Fibroblast of gingiva (primary cell): ENCODE results near the gene RNF113B.

ENCODE experiments used
- DNase-seq: peaks from one replicate; pipeline ENCODE4 v3.0.0-alpha.2; 2011; ENCODE audit warnings: low read depth

Gene RNF113B

GRCh38 chr13:98174307-98174706 lies 2.8 kb downstream of the RNF113B start:
- peak; percentile 15 for DNase-seq

DNA sequence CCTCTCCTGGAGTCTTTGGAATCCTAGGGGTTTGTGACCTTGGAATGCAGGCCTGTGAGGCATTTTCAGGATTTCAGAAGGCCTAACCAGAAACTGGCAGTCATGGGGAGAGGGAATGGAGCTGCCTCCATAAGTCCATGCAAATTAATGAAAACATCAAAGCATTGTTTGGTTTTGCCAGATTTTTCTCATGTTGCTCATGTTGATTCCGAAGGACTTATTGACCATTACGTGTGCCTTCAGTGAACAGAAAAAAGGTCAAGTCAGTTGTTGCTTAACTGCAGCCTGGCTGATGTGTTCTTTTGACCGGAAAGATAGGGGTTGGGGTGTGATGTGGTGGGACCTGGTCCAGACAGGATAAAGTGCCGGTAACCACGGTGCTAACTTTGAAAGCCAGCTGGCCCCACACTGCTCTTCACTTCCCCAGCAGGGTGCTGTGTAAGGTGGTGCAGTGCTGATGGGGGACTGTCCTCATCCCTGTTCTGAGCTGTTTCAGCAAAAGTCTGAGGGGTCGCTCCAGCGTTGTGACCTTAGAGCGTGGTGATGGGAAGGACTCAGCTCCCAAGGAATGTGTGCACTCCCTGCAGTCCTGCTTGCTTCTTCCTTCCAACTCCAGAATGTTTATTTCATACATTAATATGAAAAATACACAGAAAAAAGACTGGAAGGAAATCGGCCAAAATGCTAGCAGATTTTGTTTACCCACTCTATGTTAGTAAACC lies 3.5 kb downstream of the RNF113B start:
- DNase-seq: peak; percentile 96

- DNase-seq: no peak
Measured at GRCh38 chr13:98172590-98173422, 4.3 kb downstream of the RNF113B start.

DNA sequence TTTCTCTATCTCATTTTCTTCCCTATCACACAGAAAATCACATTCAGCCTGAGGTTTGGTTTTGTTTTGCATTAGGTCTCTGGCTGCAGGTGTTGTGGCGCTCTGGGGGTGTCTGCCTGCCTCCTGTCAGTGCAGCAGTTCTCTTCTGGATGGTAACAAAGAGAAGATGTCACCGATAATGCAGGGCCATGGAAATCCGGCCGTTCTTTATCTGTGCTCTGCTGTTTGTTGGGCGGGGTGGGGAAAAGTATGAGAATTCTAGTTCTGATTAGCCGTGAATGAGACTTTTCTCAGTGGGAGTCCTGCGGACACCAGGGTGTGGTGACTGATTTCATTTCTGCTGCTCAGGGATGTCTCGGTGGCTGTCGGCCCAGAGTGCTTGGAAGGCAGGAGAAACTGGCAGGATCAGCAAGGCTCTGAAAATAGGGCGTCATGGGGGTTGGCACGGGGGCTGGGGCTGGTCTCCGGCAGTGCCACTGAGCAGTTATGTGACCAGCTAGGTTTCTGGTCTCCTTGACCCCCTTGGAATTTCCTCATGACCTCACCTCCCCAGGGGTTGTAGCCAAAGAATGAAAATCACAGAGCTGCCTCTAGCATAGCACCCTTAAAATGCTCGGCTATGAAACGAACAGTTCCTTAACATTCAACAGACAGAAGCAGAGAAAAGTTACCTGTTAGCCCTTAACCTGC lies 5.0 kb downstream of the RNF113B start:
- DNase-seq: peak; percentile 34

DNA sequence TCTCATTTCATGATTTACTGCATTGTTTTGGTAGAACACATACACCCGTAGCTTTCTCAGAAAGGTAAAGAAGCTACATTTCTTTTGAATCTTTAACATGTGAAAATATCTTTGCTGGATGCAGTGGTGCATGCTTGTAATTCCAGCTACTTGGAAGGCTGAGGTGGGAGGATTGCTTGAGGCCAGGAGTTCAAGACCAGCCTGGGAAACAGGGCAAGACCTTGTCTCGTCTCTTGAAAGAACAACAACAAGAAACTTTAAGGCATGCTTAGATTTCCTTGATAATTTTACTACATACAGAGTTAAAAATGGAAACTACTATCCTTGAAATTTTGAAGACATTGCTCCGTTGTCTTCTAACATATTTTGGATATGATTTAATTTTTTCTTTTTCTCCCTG lies 7.7 kb downstream of the RNF113B start:
- no peak for DNase-seq

GRCh38 chr13:98162935-98163334 lies 14.1 kb downstream of the RNF113B start:
- no peak for DNase-seq

GRCh38 chr13:98158172-98158899 lies 18.7 kb downstream of the RNF113B start:
- no peak for DNase-seq

DNA sequence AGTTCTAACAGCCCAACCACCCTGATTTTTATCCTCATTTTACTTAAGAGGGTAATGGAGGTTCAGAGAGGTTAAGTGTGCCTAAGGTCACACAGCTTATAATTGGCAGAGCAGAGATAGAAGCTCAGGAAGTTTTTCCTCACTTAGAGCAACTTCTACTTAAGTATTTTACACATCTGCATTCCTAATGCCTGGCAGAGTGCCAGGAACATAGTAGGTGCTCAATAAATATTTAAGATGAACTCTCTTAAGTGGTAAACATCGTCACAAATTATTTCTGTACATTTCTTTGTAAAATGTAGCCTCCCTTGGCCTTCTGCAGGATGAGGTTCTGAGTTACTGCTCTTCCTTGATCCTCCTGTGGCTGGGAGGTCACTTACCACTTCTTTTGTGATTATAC lies 19.5 kb downstream of the RNF113B start:
- no peak for DNase-seq

- DNase-seq: no peak
Measured at GRCh38 chr13:98157188-98157587, 19.9 kb downstream of the RNF113B start.

DNA sequence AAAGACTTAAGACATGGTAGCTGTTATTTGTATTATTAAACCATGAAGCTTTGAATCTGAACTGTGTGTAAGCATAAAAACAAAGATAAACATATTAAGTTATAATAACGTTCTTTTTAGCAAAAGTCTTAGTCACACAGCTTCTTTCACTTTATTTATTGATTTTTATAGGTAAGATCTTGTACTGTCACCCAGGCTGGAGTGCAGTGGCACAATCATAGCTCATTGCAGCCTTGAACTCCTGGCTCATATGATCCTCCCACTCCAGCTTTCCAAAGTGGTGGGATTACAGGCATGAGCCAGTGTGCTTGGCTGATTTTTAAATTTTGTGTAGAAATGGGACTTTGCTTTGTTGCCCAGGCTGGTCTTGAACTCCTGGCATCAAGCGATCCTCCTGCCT lies 20.8 kb downstream of the RNF113B start:
- DNase-seq: no peak

DNA sequence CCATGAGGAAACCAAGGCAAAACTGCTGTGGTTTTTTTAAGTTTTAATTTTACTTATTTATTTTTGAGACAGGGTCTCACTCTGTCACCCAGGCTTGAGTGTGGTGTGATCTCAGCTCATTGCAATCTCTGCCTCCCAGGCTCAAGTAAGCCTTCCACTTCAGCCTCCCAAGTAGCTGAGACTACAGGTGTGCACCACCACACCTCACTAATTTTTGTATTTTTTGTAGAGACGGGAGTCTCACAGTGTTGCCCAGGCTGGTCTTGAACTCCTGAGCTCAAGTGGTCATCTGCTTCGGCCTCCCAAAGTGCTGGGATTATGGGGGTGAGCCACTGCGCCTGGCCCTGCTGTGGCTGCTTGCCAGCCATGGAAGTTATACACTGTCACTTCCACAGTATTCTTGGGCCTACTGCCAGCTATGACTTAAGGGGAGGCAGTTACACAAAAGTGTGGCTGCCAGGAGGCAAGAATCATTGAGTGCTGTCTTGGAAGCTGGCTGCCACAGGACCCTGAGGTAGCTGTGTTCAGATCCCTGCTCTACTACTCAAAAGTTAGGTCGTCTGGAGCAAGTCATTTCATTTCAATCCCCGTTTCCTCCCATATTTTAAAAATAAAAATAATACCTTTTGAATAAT lies 21.5 kb downstream of the RNF113B start:
- DNase-seq: peak; percentile 24

DNA sequence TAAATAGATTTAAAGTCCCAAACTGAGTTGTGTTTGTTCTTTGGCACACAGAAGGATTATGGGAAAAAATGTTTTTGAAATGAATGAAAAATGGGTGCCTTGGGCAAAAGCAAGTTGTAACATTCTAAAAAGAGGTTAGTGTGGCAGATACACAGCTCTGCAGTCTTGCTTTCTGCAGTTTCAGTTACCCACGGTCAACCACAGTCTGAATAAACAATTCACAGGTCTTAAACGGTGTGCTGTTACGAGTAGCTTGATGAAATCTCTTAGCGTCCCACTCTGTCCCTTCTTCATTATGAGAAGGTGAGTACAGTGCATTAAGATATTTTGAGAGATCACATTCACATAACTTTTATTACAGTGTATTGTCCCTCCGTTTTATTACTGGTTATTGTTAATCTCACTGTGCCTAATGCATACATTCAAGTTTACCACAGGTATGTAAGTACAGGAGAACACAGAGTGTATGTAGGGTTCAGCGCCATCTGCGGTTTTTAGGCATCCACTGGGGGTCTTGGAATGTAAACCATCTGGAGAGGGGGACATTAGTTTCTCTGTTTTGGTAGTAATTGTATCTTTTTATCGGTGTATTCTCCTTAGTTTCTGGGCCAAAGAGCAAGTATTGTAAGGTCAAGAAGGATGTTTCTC lies 26.1 kb downstream of the RNF113B start:
- no peak for DNase-seq

- no peak for DNase-seq
Measured at GRCh38 chr13:98147521-98147920, 29.5 kb downstream of the RNF113B start.

DNA sequence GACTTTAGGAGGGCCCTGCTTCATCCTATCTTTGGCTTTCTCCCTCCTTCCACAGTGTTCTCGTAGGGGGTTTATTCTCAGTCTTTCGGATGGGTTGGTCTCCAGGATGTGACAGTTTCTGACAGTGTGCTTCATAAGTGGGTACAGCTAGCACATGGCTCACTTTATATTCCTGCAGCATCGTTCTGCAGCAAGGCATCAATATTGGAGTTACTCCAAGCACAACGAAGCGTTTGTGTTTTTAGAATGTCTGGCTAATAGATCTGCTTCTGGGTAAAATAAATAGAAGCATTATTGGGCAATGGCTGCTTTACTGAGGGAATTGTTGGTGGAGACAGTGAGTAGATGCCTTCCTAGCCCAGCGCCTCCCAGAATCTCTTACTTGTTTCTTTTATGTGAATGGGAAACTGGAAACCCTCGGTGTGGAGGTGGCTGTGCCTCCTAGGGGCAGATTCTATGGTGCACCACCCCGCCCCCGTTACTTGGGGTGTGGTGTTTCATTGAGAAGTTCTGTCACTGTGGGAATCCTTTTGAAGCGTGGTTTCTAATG lies 32.2 kb downstream of the RNF113B start:
- peak; percentile 67 for DNase-seq

DNA sequence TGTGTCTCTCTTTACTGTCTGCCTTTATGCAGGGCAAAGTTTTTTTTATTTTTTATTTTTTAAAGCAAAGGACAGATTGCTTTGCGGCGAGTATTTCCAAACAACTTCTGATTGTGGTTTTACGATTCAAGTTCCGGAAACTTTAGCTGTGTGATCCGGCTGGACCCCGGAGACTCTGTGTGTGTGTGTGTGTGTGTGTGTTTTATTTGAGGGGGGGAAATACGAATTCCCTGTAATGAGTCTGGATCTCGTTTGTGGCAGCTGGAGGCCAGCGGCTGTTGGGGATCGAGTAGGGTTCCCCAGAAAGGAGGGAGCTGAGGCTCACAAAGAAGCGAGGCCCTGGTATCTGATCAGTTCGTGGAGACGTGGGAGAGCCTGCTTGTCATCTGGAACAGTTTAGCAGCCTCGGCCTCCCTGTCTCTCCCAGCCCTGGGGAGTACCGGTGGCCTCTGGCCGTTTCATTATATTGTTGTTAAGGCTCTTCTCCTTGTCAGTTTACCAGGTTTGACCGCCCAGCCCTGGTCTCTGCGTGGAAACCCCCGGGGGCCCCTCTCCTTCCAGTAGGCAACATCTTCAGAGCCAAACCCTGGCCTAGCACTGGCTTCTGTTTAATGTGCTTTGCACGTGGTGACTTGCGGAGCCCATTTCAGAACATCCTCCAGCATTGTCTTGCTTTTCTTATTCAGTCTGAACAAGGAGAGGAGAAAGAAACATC lies 32.9 kb downstream of the RNF113B start:
- DNase-seq: peak; percentile 53

DNA sequence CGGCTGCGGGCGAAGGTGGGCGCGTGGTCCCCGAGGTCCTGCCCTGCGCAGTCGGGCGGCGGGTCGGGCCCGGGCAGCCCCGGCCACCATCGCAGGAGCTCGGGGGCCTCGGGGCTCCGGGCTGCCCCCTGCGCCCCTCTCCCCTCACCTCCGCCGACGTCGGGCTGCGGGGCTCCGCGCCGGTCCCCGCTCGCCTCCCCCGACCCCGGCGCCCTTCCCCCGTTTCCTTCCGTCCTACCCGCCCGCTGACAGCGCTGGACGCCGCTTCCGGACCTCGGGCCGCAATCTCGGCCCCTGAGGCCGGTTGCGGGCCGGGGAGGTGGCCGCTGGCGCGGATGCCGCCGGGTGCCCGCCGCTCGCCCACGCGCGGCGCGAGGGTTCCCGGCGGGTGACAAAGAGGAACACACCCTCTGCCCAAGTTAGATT lies 33.5 kb downstream of the RNF113B start:
- DNase-seq: no peak

GRCh38 chr13:98143157-98143553 lies 33.9 kb downstream of the RNF113B start:
- DNase-seq: no peak

GRCh38 chr13:98142380-98143156 lies 34.5 kb downstream of the RNF113B start, which contains the start of gene FARP1:
TSS of gene FARP1 (plus strand) at chr13:98143094. CDS start at chr13:98213243, 70,149 bp downstream.
- DNase-seq: peak; percentile 56
